HepG2 (cell line): ENCODE measurements around the gene KLB.

ENCODE experiments used
- EZH2 ChIP-seq: conservative IDR thresholded peaks from 2 replicates; pipeline ENCODE4 v1.6.1; 2012; ENCODE audit warnings: mild to moderate bottlenecking, low read depth, low read length, moderate library complexity
- KDM1A ChIP-seq: IDR thresholded peaks from 2 replicates; pipeline ENCODE4 v1.6.1; 2016; ENCODE audit warnings: missing compliant biosample characterization
- ZNF644 ChIP-seq: IDR thresholded peaks from 2 replicates; pipeline ENCODE4 v1.6.1; 2016; ENCODE audit warnings: low read depth

DNA sequence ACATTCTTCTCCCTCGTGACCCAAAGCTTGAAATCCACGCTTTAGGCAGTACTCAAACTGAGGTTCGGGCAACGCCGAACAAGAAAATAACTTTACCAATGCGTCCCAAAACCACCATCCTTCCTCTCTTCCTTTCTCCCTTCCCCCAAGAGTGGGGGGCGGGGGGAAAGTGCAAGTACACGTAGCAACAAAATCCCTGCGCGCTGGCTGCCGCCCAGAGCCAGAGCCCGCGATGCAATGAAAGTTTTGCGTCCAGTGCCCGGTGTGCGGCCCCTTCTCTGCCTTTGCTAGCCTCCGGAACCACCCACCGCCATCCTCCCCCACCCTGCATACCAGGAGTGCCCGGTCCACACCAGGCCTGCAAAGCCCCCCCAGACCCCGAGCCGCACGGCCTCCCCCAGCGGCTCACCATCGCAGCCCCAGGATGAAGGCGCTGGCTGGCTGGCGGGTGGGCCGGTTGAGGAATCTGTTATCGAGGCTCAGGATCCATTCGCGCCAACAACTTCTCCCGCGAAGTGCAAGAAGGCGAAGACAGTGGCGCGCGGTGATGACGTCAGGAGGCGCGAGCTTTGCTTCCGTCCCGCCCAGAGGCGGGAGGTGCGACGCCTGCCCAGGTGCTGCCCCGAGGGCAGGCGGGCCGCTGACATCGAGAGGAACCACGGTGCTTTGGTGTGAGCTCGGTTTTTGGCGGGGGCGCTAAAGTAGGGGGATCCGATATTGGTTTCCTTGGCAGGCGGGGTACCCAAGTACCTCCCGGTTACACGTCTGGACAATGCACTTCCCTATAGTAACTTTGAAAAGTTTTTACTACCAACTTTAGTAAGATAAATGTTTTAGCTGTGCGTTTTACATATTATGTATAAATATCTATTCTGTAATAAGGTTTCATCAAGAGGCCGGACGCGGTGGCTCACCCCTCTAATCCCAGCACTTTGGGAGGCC lies 40.6 kb upstream of the KLB start, which contains the start of gene RFC1:
- TF ChIP-seq ZNF644 (CRISPR knock-in tag), result peak; percentile 37; the same call in 1 of the 2 replicates
- no peak for TF ChIP-seq EZH2
- TF ChIP-seq KDM1A (CRISPR knock-in tag), result peak; percentile 24; the same call in 1 of the 2 replicates
